HCT116 (cell line): ENCODE data around the gene MACC1. TPM values are rescaled to one million over a fixed set of nuclear protein-coding genes. Genes with fewer than 3 reads are reported as not detected.

Experiments
- ATAC-seq: fragments of 200-7000 bp; cut with Tn5 transposase; 2 replicates; pipeline ENCODE4 v1.9.1; 2020; ENCODE audit warnings: mild to moderate bottlenecking, moderate library complexity
- BruUV-seq: library from RNA; stranded (reverse); fragments of 400-500 nt; replicated peaks from 2 replicates; lab custom pipeline; 2021; lab: Mats Ljungman, UMichigan
- CTCF ChIA-PET: fragments of 300-600 bp; sonication (Branson Sonifier 250); formaldehyde crosslinking; loops from one replicate; lab custom pipeline; 2021; ENCODE audit warnings: antibody characterized with exemption; lab: Charles Lee
- POLR2A ChIA-PET: fragments of 300-600, 350-600 bp; sonication (Branson Sonifier 250); formaldehyde crosslinking; loops from one replicate; lab custom pipeline; 2021; ENCODE audit warnings: antibody characterized with exemption; lab: Charles Lee
- RAD21 ChIA-PET, 2 experiments: fragments of 300-600 bp; sonication (Branson Sonifier 250); formaldehyde crosslinking; loops; one replicate each; lab custom pipeline; 2023; ENCODE audit warnings: low total read pairs in 2 of 2; ENCODE audit not compliant: uncharacterized antibody in 2 of 2, unreplicated experiment in 2 of 2, low non-redundant PET in 1 of 2; lab: Charles Lee
- DNase-seq: peaks from one replicate; pipeline ENCODE4 v3.0.0-alpha.2; 2010; ENCODE audit warnings: low read depth, low spot score
- H2AFZ ChIP-seq: fragments of 200-600 bp; shearing (Covaris generic), sonication (generic); 2 replicates; pipeline ENCODE4 v1.6.1; 2017; ENCODE audit warnings: low read depth, mixed run types, mixed read lengths, antibody characterized with exemption, low read length; ENCODE audit not compliant: poor library complexity, severe bottlenecking
- H3K27ac ChIP-seq: 2 replicates; pipeline ENCODE4 v1.5.1; 2012; ENCODE audit warnings: low read depth, low read length
- H3K27me3 ChIP-seq: fragments of 200-600 bp; sonication (generic); 2 replicates; pipeline ENCODE4 v1.6.1; 2016; ENCODE audit warnings: mixed run types, low read length, mixed read lengths; ENCODE audit not compliant: insufficient read depth
- H3K36me3 ChIP-seq, 2 experiments: fragments of 200-500 bp in 1 of 2; fragments of 200-600 bp in 1 of 2; sonication (Bioruptor generic) in 1 of 2; sonication (generic) in 1 of 2; 2 replicates each; pipeline versions ENCODE4 v1.5.1 to v1.6.1; 2014 to 2016; ENCODE audit warnings: low read length in 2 of 2, inconsistent platforms in 1 of 2, mixed read lengths in 1 of 2, mixed run types in 1 of 2; ENCODE audit not compliant: insufficient read depth in 2 of 2, control insufficient read depth in 1 of 2
- H3K4me1 ChIP-seq, 2 experiments: fragments of 200-600 bp in 1 of 2; sonication (generic) in 1 of 2; 2 replicates each; pipeline versions ENCODE4 v1.5.1 to v1.6.1; 2012 to 2017; ENCODE audit warnings: low read length in 2 of 2, inconsistent platforms in 1 of 2, mild to moderate bottlenecking in 1 of 2, mixed read lengths in 1 of 2, mixed run types in 1 of 2, moderate library complexity in 1 of 2; ENCODE audit not compliant: insufficient read depth in 2 of 2, control insufficient read depth in 1 of 2
- H3K4me2 ChIP-seq: fragments of 200-600 bp; sonication (generic); 2 replicates; pipeline ENCODE4 v1.6.1; 2017; ENCODE audit warnings: mixed run types, low read length, mixed read lengths
- H3K4me3 ChIP-seq, 2 experiments: fragments of 200-600 bp in 1 of 2; sonication (generic) in 1 of 2; replicated peaks in 1 of 2; 2 replicates each; pipeline ENCODE4 v1.5.1; 2011 to 2016; ENCODE audit warnings: low read length in 2 of 2, control low read depth in 1 of 2, low read depth in 1 of 2, mild to moderate bottlenecking in 1 of 2, mixed read lengths in 1 of 2, mixed run types in 1 of 2
- H3K79me2 ChIP-seq: fragments of 200-600 bp; sonication (generic); 2 replicates; pipeline ENCODE4 v1.6.1; 2017; ENCODE audit warnings: mild to moderate bottlenecking, mixed run types, low read length, moderate library complexity, mixed read lengths; ENCODE audit not compliant: insufficient read depth
- H3K9ac ChIP-seq: fragments of 200-600 bp; sonication (generic); 2 replicates; pipeline ENCODE4 v1.6.1; 2016; ENCODE audit warnings: low read length, mixed read lengths
- H3K9me2 ChIP-seq: fragments of 200-600 bp; sonication (generic), shearing (Covaris generic); 2 replicates; pipeline ENCODE4 v1.6.1; 2017; ENCODE audit warnings: mixed run types, mild to moderate bottlenecking, moderate library complexity; ENCODE audit not compliant: insufficient read depth
- H3K9me3 ChIP-seq, 2 experiments: fragments of 200-500 bp in 1 of 2; fragments of 200-600 bp in 1 of 2; sonication (Bioruptor generic) in 1 of 2; sonication (generic) in 1 of 2; 2 replicates each; pipeline ENCODE4 v1.6.1; 2014 to 2017; ENCODE audit warnings: low read length in 2 of 2, mixed read lengths in 2 of 2, inconsistent platforms in 1 of 2, low read depth in 1 of 2, mild to moderate bottlenecking in 1 of 2, mixed run types in 1 of 2, moderate library complexity in 1 of 2; ENCODE audit not compliant: control insufficient read depth in 1 of 2, insufficient read depth in 1 of 2
- H4K20me1 ChIP-seq: fragments of 200-600 bp; sonication (generic), shearing (Covaris generic); 2 replicates; pipeline ENCODE4 v1.6.1; 2017; ENCODE audit warnings: mixed run types, mild to moderate bottlenecking, moderate library complexity; ENCODE audit not compliant: insufficient read depth
- CBX3 ChIP-seq: IDR thresholded peaks from 2 replicates; pipeline ENCODE4 v1.6.1; 2012; ENCODE audit warnings: low read depth
- ELF1 ChIP-seq: IDR thresholded peaks from 2 replicates; pipeline ENCODE4 v1.6.1; 2012; ENCODE audit warnings: low read depth, borderline replicate concordance
- EZH2 ChIP-seq: fragments of 200-600 bp; sonication (generic); IDR thresholded peaks from 2 replicates; pipeline ENCODE4 v1.6.1; 2017; ENCODE audit warnings: antibody characterized with exemption, mixed run types
- EZH2phosphoT487 ChIP-seq: fragments of 200-600 bp; IDR thresholded peaks from 2 replicates; pipeline ENCODE4 v1.6.1; 2018; ENCODE audit warnings: antibody characterized with exemption, borderline replicate concordance
- JUND ChIP-seq: IDR thresholded peaks from 2 replicates; pipeline ENCODE4 v1.6.1; 2012
- MAX ChIP-seq: IDR thresholded peaks from 2 replicates; pipeline ENCODE4 v1.6.1; 2012
- POLR2AphosphoS5 ChIP-seq: IDR thresholded peaks from 2 replicates; pipeline ENCODE4 v1.6.1; 2011; ENCODE audit warnings: mild to moderate bottlenecking, low read depth, low read length, moderate library complexity
- REST ChIP-seq: IDR thresholded peaks from 2 replicates; pipeline ENCODE4 v1.6.1; 2012; ENCODE audit warnings: low read depth
- SIN3A ChIP-seq: IDR thresholded peaks from 2 replicates; pipeline ENCODE4 v1.6.1; 2012; ENCODE audit warnings: low read depth
- SP1 ChIP-seq: IDR thresholded peaks from 2 replicates; pipeline ENCODE4 v1.6.1; 2012; ENCODE audit warnings: low read depth
- SRF ChIP-seq: IDR thresholded peaks from 2 replicates; pipeline ENCODE4 v1.6.1; 2012; ENCODE audit warnings: low read depth
- TCF7L2 ChIP-seq: IDR thresholded peaks from 2 replicates; pipeline ENCODE4 v1.7.0; 2011; ENCODE audit warnings: borderline replicate concordance, inconsistent platforms; ENCODE audit not compliant: insufficient read depth, insufficient read length; ENCODE audit errors: extremely low read depth
- YY1 ChIP-seq: IDR thresholded peaks from 2 replicates; pipeline ENCODE4 v1.6.1; 2011; ENCODE audit warnings: low read length, low read depth, moderate library complexity, mild to moderate bottlenecking; ENCODE audit not compliant: insufficient replicate concordance; ENCODE audit errors: extremely low read depth
- ZBTB33 ChIP-seq: IDR thresholded peaks from 2 replicates; pipeline ENCODE4 v1.6.1; 2011; ENCODE audit warnings: mild to moderate bottlenecking, low read length, moderate library complexity; ENCODE audit not compliant: insufficient replicate concordance; ENCODE audit errors: extremely low read depth
- ZFX ChIP-seq: fragments of 450-650 bp; IDR thresholded peaks from 2 replicates; pipeline ENCODE4 v1.6.1; 2017
- ZNF274 ChIP-seq: fragments of 200-500 bp; sonication (Bioruptor generic); IDR thresholded peaks from 2 replicates; pipeline ENCODE4 v1.6.1; 2014; ENCODE audit warnings: mild to moderate bottlenecking, low read depth, low read length, inconsistent platforms
- intact Hi-C: fragments of 100-400 bp; cut with micrococcal nuclease; formaldehyde crosslinking; loops from 2 replicates; pipeline ENCODE4 v1.10.0; 2022
- total RNA-seq: library from RNA; stranded (reverse); gene quantifications from one replicate; pipeline ENCODE4 v1.2.1, GENCODE V29; 2021; ENCODE audit not compliant: unreplicated experiment
- TF ChIP-seq, protein P1 (sequence below), 3 experiments: fragments of 200-600 bp in 1 of 3; sonication (generic) in 1 of 3; IDR thresholded peaks in 2 of 3; conservative IDR thresholded peaks in 1 of 3; 2 replicates each; pipeline ENCODE4 v1.5.1; 2012 to 2017; ENCODE audit warnings: low read depth in 2 of 3, low read length in 2 of 3, antibody characterized with exemption in 1 of 3, borderline replicate concordance in 1 of 3, control low read depth in 1 of 3, mild to moderate bottlenecking in 1 of 3, mixed read lengths in 1 of 3, mixed run types in 1 of 3, moderate library complexity in 1 of 3; ENCODE audit not compliant: insufficient read depth in 1 of 3
- TF ChIP-seq, protein P2 (sequence below): IDR thresholded peaks from 2 replicates; pipeline ENCODE4 v1.6.1; 2012

Gene MACC1
- total RNA-seq, 1 experiment from 2014 or later: 9.8 TPM

DNA sequence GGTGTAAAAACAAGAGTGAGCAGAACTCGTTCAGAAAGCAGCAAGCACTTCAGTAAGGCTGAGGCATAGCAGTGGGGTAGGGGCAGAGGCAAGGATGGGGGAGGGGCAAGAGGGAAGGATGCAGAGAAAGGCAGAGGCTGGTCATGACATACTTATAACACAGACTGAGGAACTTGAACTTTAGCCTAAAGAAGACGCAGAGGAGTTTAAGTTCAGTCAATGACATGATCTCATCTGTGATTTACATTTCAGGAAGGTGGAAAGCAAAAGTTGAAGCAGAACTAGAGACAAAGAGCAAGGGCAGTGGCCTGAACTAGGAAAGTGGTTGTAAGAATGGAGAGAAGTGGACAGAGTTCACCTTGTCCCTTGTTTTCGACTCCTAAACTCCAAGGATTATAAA, 15.8 kb downstream of the MACC1 start (continued):
- no peak for TF ChIP-seq ZNF274
- TF ChIP-seq, all 23 proteins: peak for 0

DNA sequence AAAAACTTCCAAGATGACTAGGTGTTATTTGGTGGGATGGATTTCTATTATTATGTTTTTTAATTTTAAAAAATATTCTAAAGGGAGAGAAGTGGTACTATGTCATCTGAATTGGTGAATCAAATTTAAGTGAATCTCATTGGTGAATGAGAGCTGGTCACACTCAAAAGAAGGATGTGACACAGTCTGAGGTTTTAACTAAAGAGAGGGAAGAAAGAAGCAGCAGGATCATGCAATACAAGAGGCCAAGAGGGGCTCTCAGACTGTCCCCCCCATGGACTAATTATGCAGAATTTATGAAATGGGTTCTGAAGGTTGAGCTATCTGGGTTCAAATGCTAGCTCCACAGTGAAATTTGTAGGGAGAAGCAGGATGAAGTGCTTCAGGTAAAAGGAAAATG, 16.2 kb downstream of the MACC1 start:
- Histone ChIP-seq H3K4me3 (no peak overlapping the region), H3K4me1 (peaks cover 20 to 39% of the 10 kb centered on the region in 2 experiments), H3K4me2 (peak overlapping the region; percentile 69; the same call in 1 of the 2 replicates), H4K20me1 (no peaks in the 10 kb centered on the region), H3K9me3 (no peaks in the 10 kb centered on the region), H3K27ac (no peak overlapping the region), H3K36me3 (no peaks in the 10 kb centered on the region), H3K9ac (no peak overlapping the region; the same call in 1 of the 2 replicates), H3K79me2 (peaks cover 5% of the 10 kb centered on the region; the same call in 1 of the 2 replicates), H2AFZ (no peak overlapping the region), H3K27me3 (no peaks in the 10 kb centered on the region), H3K9me2 (no peaks in the 10 kb centered on the region)
- BruUV-seq: no TSS peak
- ATAC-seq (no peak), DNase-seq (no peak)
- intact Hi-C loops: no loop called here
- ChIA-PET CTCF (no interaction called here), RAD21 (no interaction called here), POLR2A (no interaction called here)
- TF ChIP-seq SP1: no peak
- TF ChIP-seq CBX3: no peak
- TF ChIP-seq POLR2AphosphoS5: no peak
- no peak for TF ChIP-seq REST
- TF ChIP-seq, protein P1, sequence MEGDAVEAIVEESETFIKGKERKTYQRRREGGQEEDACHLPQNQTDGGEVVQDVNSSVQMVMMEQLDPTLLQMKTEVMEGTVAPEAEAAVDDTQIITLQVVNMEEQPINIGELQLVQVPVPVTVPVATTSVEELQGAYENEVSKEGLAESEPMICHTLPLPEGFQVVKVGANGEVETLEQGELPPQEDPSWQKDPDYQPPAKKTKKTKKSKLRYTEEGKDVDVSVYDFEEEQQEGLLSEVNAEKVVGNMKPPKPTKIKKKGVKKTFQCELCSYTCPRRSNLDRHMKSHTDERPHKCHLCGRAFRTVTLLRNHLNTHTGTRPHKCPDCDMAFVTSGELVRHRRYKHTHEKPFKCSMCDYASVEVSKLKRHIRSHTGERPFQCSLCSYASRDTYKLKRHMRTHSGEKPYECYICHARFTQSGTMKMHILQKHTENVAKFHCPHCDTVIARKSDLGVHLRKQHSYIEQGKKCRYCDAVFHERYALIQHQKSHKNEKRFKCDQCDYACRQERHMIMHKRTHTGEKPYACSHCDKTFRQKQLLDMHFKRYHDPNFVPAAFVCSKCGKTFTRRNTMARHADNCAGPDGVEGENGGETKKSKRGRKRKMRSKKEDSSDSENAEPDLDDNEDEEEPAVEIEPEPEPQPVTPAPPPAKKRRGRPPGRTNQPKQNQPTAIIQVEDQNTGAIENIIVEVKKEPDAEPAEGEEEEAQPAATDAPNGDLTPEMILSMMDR (IDR thresholded peaks at IDR 0.05 in 2 of 3, conservative IDR thresholded peaks at IDR 0.05 in 1 of 3; ENCODE audit: borderline replicate concordance in 1 of 3, insufficient read depth in 1 of 3, low read depth in 2 of 3, low read length in 2 of 3): no peak
- TF ChIP-seq ZFX: no peak
- no peak for TF ChIP-seq ZBTB33
- no peak for TF ChIP-seq YY1
- TF ChIP-seq SIN3A: no peak
- TF ChIP-seq, protein P2, sequence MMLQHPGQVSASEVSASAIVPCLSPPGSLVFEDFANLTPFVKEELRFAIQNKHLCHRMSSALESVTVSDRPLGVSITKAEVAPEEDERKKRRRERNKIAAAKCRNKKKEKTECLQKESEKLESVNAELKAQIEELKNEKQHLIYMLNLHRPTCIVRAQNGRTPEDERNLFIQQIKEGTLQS: no peak
- no peak for TF ChIP-seq SRF
- no peak for TF ChIP-seq TCF7L2
- no peak for TF ChIP-seq EZH2phosphoT487
- no peak for TF ChIP-seq JUND
- TF ChIP-seq EZH2: no peak
- no peak for TF ChIP-seq ZNF274
- no peak for TF ChIP-seq MAX
- TF ChIP-seq ELF1: no peak
